Stimulated activated CD4-positive, alpha-beta T cell treated with anti-CD3 and anti-CD28 coated beads, Interleukin-15, amount 100 ng/mL, for 24 hours (primary cell): ENCODE data around the gene PDYN.
A peak's percentile ranks its signal among the peaks of the same experiment; 100 is the strongest.

Experiments used
- DNase-seq: peaks from one replicate; pipeline ENCODE4 v3.0.0-alpha.2; 2020

Gene PDYN

DNA sequence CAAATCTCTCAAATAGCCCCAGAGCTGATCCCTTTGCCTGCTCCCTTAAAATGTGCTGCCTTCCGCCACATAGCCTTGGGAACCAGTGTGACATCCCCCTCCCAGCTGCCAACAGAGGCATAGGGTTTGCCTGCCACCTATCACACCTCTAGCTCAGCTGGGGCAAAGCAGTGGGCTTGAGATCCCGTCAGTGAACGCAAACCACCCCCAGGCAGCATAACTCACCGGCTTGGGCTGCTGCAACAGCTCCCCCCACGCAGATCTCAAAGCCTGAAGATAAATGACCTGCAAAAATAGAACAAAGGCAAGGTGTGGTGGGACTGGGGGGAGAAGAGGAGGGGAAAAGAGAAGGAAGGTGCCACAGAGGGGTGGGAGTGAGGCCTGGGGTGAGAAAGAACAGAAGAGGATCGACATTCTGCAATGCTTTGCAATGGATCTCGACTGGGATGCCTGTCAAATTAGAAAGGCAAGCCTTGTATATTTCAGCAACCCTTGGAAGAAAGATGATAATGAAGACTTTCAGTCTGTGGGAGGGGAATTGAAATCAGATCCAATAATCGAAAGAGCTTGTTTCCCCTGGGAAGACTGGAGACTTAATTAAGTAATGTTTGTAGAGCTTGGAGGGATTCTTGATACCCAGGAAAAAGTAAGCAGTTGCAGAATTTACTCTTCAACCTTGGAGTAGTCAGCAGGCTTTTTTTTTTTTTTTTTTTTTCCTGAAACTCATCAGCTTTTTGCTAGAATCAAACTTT, 1.3 kb downstream of the PDYN start:
- no peak for DNase-seq

DNA sequence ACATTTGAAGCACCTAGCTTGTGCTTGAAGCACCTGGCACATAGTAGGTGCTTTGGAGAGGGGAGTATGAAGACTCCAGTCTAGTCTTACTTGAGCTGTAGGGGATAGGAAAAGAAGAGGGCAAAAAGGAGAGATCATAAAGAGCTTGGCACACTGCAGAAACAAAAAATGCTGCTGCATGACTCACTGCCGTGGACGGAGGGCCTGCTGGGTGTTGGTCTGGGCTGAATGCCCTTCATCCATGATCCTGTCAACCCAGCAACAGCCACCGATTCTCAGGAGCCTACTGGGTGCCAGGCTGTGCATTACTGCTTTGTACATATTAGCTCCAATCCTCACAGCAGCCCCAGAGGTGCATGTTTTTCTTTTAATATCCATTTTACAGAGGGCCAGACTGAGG, 6.0 kb downstream of the PDYN start:
- no peak for DNase-seq

DNA sequence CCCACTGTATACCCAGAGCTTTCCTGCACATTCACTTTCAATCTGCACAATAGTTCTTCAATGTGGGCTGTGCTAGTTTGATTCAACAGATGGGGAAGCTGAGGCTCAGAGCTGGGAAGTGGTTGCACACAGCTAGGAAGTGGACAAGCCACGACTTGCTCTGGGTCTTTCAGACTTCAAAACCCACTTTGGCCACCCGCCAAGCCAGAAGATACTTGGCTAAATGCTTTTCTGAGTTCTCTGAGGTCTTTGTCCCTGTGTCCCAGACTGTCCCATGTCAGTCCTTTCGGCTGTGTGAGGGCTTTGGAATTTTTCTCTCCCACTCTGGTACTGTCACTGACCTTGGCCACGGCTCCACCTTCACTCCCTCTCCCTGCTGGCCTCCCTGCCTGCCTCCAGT, 10.6 kb downstream of the PDYN start:
- no peak for DNase-seq

DNA sequence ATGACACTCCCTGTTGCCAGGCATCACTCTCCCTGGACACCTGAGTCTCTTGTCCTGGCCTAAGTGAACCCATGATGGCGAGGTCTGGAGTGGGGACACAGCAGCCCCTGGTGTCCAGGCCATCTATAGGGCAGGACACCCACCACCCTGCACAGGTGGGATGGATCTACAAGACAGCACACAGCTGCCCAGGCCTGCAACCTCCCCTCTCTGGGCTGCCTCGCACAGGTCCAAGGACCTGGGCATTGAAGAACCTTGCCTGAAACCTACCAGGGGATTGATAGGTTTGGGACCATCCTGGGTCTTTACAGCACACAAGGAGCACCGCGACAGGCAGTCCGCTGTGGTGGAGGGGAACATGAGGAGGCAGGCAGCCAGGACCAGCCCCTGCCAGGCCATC, 11.2 kb downstream of the PDYN start:
- DNase-seq: no peak

DNA sequence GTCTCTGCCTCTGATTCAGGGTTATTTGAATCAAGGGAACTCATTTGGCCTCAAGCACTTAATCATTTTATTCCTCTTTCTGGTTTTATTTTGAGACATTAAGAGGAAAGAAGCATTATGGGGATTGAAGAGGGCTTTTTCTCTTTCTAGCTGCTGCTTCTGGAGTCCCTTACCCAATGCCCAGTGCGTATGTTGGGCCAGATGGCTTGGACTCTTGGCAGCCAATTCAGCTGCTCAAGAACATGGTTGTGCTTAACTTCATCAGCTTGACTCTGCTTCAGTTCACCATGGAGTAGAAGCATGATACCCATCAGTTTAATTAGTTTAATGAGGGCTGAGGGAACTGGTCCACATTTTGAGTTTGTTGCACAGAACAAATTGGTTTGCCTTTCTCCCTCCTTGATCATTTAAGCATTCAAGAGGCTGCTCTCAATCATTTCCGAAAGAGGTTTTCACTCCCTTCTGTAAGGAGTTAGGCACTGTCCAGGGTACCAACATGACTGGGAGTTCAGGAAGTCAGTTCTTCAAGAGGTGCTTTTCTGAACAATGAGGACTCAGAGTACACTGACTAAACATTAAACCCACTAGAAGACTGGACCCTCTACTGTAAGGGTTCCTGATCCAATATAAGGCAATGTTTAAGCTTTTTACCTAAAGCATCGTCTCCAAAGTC, 14.6 kb downstream of the PDYN start:
- DNase-seq: no peak

DNA sequence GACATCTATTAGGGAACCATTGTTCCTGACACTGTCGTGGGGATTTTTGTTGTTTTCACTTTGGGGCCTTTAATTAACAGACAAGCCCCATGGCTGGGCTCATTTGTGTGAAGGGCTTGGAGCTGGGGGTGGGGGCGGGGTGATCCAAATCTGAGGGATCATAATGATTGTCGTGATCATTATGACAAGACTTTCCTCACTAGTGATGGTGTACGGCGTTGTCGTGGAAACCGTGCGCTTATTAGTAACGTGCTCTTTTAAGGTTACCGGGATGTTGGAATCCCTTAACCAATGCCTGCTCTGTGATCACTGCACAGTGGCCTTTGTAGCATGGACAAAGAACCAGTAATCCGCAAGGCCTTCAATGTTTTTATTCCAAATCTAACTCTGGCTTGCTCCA, 18.6 kb downstream of the PDYN start:
- DNase-seq: no peak

DNA sequence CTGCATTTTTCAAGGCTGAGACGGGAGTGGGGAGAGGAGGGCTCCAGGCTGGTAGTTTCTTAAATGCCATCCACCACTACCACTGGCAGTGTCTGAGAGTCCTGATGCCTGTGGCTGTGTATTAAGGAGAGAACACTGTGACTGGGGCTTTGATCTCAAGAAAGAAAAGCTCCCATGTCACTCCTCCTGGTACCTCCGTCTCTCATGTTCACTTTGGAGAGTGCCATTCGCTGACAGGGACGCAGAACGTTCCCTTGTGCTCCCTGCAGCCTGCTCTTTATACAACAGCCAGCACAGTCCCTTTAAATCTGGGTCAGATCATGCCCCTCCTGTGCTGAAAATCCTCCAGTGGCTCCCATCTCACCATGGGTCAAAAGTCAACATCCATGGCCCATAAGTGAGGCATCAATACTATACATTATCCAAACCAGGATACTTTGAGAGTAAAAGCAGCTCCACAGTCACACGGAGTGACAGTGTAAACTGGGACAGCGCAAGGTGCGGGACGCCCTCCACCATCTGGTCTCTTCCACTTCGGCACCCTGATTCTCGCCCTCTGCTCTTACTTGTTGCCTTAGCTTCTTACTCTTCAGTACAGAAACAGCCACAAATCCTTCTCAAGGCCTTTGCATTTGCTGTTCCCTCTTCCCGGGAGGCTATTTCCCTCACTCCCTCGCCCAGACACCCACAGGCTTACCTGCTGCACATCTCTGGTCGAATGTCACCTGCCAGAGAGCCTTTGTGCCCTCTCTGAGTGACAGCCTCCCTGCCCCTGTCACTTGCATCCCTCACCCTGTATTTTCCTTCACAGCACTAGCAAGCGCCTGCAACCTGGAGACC, 20.0 kb downstream of the PDYN start:
- DNase-seq: no peak

DNA sequence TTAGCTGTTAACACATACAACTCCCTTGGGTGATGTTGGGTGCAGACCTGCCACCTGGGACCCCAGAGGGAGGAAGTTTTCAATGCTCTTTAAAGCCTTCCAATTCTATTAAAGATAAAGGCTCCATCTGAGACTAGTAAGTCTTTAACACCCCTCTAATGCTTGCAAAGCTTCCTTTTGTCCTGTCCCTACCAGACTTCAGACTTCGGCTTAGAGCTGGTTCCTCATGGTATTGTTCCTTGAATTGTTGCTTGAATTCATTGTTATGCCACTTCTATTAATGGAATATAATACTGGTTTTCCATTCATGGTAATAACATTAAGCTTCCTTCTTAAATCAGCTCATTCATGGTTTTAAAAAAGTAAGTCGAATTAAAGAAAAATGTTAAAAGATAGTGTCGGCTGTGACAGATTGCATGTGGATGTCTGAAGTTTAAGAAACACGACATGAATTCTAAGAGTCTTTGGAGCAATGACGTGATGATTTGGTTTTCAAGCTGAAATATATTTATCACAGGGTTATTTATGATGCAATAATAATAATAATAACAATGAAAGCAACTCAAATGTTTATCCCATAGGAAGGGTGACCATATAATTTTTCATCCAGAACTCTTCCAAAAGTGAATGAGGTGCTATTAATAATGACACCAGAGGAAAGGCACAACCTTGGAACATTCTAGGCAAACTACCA, 21.8 kb downstream of the PDYN start:
- DNase-seq: no peak

DNA sequence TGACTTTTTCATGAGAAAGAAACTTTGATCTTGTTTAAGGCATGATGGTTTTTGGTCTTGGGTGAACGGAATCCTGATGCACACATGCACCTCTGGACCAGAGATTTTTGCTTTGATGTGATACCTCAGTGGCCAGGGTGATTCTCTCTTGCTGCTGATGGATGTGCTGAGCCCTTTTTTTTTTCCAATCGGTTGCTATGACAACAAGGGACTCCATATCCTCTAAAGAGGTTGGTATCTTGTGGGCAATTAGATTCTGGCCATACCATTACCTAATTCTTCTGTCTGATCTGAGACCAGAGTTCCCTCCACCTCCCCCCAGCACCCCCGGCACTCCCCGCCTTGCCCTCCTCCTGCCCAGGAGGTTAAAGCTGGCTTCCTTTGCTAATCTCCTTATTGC, 24.9 kb downstream of the PDYN start:
- no peak for DNase-seq

DNA sequence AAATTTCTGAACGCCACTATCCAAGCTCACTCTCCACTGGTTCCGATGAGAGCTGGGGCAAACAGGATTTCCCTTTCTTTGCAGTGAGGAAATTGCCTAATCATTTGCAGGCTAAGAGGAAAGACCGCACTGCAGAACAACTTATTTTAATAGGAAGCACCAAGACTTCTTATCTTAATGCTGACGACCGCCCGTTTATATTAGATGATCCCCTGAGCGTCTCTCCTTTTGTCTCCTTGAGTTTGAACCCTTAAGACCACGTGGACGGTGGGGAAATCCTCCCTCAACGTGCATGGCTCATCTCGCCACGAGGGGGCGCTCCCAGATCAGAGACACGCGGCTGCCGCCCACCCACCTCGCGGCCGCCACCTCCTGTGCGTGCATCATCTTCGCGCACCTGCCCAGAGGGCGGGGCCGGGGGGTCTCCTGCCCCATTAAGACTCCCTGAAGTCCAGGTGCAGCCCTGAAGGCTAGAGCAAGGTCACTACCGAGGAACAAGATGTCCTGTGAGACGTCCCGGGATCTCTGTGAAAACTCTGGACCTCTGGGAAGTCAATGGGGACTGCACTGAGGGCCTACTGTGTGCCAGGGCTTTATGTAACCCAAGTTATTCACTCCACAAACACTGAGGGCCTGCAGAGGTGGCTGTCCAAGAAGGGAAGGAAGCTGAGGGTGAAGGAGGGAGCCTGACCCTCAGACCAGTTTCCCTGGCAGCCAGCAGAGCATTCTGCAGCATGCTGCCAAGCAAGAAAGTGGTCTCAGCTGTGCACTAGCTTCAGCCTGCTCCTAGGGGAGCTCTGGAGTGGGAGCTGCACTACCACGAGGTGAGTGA, 28.1 kb downstream of the PDYN start:
- peak; percentile 91 for DNase-seq

DNA sequence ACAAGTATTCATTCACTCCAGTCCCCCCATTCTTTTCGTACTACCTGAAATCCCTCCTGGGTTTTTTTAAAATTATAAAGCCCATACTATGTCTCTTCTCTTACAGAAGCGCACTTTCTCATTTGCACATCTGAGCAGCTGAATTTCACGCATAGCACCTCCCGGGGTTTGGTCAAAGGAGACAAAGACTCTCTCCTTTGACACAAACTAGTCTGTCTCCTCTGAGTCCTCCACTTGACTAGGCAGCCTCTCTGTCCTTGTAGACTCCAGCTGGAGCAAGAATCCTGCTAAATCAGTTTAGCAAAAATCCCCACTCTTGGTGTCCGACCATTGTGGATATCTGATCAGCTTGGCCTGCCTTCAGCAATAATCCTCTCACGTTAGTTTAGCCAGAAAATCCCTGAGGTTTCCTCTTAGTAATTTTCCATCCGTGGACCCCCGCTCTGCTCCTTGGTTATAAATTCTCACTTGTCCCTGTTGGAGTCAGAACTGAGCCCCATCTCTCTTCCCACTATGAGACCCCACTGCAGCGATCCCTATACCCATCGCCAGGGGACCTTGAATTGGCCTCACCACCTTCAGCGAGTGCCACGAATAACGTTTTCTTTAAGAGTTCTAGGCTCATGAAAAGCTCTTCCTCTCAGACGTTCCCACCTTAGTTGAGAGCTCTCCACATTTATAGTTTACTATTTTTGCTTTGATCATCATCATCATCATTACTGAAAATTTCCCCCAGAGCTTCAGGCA, 29.0 kb downstream of the PDYN start:
- DNase-seq: peak; percentile 29

DNA sequence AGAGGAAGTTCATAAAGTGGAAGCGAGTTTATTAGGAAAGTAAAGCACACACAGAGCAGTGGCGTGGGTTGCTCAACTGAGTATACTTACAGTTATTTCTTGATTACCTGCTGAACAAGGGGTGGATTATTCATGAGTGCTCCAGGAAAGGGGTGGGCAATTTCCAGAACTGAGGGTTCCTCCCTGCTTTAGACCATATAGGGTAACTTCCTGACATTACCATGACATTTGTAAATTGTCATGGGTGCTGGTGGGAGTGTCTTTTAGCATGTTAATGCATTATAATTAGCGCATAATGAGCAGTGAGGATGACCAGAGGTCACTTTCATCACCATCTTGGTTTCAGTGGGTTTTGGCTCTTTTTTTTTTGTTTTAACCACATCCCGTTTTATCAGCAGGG, 29.8 kb downstream of the PDYN start:
- DNase-seq: no peak

DNA sequence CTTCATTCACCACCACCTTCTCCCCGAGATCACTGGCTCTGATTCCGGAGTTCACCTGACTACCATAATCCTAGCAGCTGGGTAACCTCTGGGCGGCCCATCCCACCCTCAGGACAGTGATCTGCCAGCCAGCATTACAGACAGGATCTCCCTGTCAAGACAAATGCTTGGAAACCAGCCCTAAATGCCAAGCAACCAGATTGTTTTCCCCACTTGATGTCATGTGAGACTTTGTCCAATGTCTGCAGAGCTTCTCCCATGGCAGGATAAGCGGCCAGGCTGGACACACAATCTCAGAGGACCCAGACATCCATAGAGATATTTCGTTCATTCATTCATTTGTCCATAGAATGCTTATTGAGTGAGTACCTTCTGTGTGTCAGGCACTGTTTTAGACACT, 32.5 kb downstream of the PDYN start:
- no peak for DNase-seq

DNA sequence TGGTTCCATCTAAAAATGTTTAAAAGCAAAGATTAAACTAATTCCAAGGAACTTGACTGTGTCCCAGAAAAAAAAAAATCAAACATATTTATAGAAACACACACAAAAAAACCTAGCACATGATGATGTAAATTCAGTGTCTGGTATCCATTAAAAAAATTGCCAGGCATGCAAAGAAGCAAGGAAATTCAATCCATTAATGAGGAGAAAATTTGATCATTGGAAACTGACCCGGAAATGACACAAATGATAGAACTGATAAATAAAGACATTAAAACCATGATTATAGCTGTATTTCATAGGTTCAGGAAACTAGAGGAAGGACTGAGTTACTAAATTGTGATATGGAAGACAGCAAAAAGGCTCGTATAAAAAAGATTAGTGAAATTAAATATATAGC, 34.7 kb downstream of the PDYN start:
- no peak for DNase-seq

DNA sequence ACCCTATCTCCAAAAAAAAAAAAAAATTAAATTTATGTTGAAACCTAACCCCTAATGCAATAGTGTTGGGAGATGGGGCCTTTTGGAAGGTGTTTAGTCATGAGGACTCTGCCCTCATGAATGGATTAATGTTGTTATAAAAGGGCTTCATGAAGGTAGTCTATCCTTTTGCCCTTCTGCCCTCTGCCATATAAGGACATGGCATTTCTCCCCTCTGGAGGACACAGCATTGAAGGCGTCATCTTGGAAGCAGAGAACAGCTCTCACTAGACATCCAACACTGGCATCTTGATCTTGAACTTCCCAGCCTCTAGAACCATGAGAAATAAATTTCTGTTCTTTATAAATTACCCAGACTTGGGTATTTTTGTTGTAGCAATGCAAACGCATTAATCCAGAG, 35.4 kb downstream of the PDYN start:
- no peak for DNase-seq

DNA sequence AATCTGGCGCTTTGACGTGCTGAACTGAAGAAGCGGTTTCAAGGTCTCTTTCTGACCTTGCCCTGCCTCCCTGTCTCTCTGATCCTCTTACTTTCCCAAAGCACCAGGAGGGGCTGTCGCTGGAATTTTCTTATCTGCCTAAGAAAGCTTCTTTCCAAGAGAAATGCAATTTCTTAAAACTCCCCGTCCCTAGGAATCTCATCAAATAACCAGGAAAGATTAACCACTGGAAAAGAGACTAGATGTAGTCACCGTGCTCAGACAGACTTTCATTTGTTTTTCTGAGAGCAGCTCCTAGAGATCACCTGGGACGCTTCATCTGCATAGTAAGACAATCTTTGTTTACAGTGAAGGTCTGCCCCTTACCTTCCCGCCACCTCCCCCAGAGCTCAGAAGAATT, 38.6 kb downstream of the PDYN start:
- no peak for DNase-seq

DNA sequence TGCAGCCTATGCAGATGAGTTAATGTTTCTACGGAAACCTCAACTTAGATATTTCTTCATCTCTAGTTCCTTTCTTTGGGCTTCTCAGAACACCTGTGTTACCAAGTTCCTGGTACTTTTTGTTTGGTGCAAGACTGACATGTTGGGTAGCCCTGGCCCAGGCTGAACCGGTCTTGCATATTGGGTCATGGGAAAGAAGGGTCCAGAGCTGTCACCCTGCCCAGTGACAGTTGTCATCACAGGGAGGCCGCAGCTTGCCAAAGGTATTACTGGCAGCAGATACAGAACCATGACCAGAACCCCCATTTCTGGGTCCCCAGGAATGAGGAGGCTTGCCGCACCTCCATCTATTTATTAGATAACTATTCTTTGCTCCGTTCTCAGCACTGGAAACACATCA, 40.2 kb downstream of the PDYN start:
- DNase-seq: no peak

DNA sequence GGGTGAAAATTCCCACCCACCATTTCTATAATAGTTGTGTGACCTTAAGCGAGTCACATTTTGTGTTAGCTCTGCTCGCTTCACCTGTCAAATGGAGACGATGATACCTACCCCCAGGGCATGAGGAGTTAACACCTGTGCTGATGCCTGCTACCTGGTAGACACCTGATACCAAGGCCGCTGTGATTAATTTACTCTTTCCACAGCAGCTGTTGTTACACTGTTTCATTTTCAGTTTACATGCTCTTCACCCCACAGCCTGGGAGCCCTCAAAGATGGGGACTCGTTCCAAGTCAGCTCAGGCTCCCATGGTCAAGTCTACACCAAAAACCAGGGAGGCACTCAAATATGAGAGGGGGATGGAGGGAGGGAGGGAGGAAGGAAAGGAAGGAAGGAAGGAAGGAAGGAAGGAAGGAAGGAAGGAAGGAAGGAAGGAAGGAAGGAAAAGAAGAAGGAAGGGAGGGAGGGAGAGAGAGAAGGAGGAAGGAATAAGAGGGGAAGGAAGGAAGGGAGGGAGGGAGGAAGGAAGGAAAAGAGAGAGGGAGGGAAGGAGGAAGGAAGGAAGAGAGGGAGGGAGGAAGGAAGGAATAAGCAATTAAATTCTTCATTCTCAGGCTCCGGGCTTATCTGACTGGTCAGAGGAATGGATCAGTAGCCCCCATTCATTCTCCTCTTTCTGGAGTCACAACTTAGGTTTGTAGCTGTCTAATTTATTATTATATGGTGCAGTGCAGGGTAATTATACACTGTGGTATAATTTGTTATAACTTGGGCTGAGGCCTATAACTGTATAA, 40.9 kb downstream of the PDYN start:
- no peak for DNase-seq

DNA sequence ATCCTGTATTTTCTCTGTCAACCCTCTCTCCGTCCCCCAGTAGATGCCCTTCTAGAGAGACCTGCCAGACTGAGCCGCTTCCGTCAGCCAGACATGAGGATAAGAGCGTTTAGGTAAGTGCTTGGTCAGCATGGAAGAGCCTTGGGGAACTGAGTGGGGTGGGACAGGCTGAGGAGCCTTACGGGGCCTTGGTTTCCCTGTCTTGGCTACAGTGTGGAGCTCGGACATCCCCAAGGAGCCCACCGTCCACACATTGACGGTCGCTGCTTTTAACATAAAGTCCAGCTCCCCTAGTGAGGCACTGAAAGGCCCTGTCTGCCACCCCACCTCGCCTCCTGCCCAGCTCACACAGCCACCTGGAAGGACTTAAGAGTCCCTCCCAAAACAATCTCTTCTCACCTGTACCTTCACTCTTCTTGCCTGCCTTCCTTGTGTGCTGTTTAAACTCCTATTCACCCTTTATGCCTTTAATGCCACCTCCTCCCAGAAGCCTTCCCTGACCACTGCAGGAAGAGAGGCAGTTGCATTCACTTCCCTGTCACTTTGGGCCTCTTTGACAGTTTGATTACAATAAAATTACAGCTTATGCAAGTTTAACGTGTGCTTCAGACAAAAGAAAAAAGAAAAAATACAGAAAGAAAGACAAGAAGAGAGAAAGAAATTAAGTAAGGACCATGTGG, 42.3 kb downstream of the PDYN start:
- DNase-seq: no peak

DNA sequence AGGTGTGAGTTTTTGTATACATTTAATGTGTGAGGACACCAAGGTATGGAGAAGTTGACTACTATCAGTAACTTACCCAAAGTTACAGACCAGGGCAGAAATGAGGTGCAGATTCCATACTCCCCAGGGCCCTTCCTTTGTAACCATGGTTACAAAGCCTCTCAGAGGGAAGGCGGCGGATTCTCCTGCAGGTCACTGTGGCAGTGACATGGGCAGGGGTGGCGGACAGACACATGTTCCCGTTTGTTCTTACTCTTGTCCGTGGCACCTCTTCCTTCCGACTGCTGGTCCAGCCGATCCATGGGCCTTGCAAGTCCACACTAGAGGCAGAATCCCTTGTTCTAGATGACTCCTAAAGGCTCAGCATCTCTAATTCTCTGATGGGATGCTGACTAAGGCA, 43.0 kb downstream of the PDYN start:
- DNase-seq: no peak
